Dermis blood vessel endothelial cell (primary cell): ENCODE data around the gene AGRN. TPM values are rescaled to one million over a fixed set of nuclear protein-coding genes. Genes with fewer than 3 reads are reported as not detected.
A peak's percentile ranks its signal among the peaks of the same experiment; 100 is the strongest.

Experiments
- DNase-seq: peaks from one replicate; pipeline ENCODE4 v3.0.0; 2010
- total RNA-seq: library from RNA; depleted of rRNA; stranded (reverse); fragments of >200 nt; gene quantifications from 2 replicates; pipeline ENCODE4 v1.2.3, GENCODE V29; 2014

The AGRN gene
- total RNA-seq, 1 donor from 2014 or later, result 117 TPM

- no peak for DNase-seq
Observed at GRCh38 chr1:1039145-1039910, 19.4 kb downstream of the AGRN start.

GRCh38 chr1:1040004-1040991, 20.4 kb downstream of the AGRN start:
- DNase-seq, result peak; percentile 90

GRCh38 chr1:1041092-1041523, 21.2 kb downstream of the AGRN start:
- DNase-seq, result no peak

GRCh38 chr1:1041873-1042272, 22.0 kb downstream of the AGRN start:
- DNase-seq, result no peak

- DNase-seq, result no peak
Observed at GRCh38 chr1:1042835-1043234, 22.9 kb downstream of the AGRN start.

GRCh38 chr1:1043411-1043810, 23.5 kb downstream of the AGRN start:
- DNase-seq, result no peak

GRCh38 chr1:1043921-1044320, 24.0 kb downstream of the AGRN start:
- DNase-seq, result no peak

- DNase-seq, result no peak
Observed at GRCh38 chr1:1044455-1045078, 24.6 kb downstream of the AGRN start.

- no peak for DNase-seq
Observed at GRCh38 chr1:1045129-1045528, 25.2 kb downstream of the AGRN start.

GRCh38 chr1:1046243-1046642, 26.3 kb downstream of the AGRN start:
- DNase-seq, result no peak

GRCh38 chr1:1046767-1047166, 26.8 kb downstream of the AGRN start:
- no peak for DNase-seq

GRCh38 chr1:1047407-1047806, 27.5 kb downstream of the AGRN start:
- DNase-seq, result no peak

- no peak for DNase-seq
Observed at GRCh38 chr1:1047963-1048362, 28.0 kb downstream of the AGRN start.

GRCh38 chr1:1048765-1049164, 28.8 kb downstream of the AGRN start:
- no peak for DNase-seq

- DNase-seq, result no peak
Observed at GRCh38 chr1:1049318-1050165, 29.6 kb downstream of the AGRN start.

GRCh38 chr1:1050577-1051052, 30.7 kb downstream of the AGRN start:
- DNase-seq, result no peak

GRCh38 chr1:1051127-1051810, 31.3 kb downstream of the AGRN start:
- DNase-seq, result no peak

GRCh38 chr1:1052003-1052840, 32.3 kb downstream of the AGRN start:
- DNase-seq, result no peak

- no peak for DNase-seq
Observed at GRCh38 chr1:1053022-1053421, 33.1 kb downstream of the AGRN start.

- DNase-seq, result no peak
Observed at GRCh38 chr1:1053682-1054081, 33.8 kb downstream of the AGRN start.
